IMR-90 (cell line): ENCODE measurements around the gene LUC7L3. TPM values are rescaled to one million over a fixed set of nuclear protein-coding genes. Genes with fewer than 3 reads are reported as not detected.
A peak's percentile ranks its signal among the peaks of the same experiment; 100 is the strongest.

ENCODE experiments used
- ATAC-seq: fragments of 200-7000 bp; cut with Tn5 transposase; 2 replicates; pipeline ENCODE4 v1.9.1; 2020; ENCODE audit warnings: low read depth, mild to moderate bottlenecking, moderate library complexity
- BruUV-seq: library from RNA; stranded (reverse); fragments of 400-500 nt; replicated peaks from 2 replicates; lab custom pipeline; 2021; lab: Mats Ljungman, UMichigan
- CTCF ChIA-PET: fragments of 300-600 bp; formaldehyde crosslinking; extraction: SDS; loops from one replicate; lab custom pipeline; 2021; ENCODE audit warnings: antibody characterized with exemption; lab: Yijun Ruan, JAX
- POLR2A ChIA-PET: fragments of 300-600 bp; sonication (Branson Sonifier 250); formaldehyde crosslinking; loops from one replicate; lab custom pipeline; 2022; ENCODE audit warnings: antibody characterized with exemption; ENCODE audit not compliant: unreplicated experiment; lab: Charles Lee
- DNase-seq: peaks from one replicate; pipeline ENCODE4 v3.0.0; 2013
- H2AFZ ChIP-seq: replicated peaks from 2 replicates; pipeline ENCODE3; 2013; ENCODE audit warnings: low read length, mild to moderate bottlenecking; ENCODE audit not compliant: poor library complexity
- H2AK5ac ChIP-seq: 2 replicates; pipeline ENCODE4 v1.6.1; 2013; ENCODE audit warnings: low read depth, low read length, inconsistent platforms
- H2AK9ac ChIP-seq: replicated peaks from 2 replicates; pipeline ENCODE3; 2013; ENCODE audit warnings: mild to moderate bottlenecking, low read depth, low read length, moderate library complexity; ENCODE audit not compliant: poor library complexity
- H2BK120ac ChIP-seq: 2 replicates; pipeline ENCODE4 v1.6.1; 2013; ENCODE audit warnings: low read depth, low read length, inconsistent platforms
- H2BK15ac ChIP-seq: 3 replicates; pipeline ENCODE4 v1.6.1; 2013; ENCODE audit warnings: low read depth, low read length, inconsistent platforms
- H2BK20ac ChIP-seq: 2 replicates; pipeline ENCODE4 v1.6.1; 2013; ENCODE audit warnings: low read depth, mild to moderate bottlenecking, inconsistent platforms, low read length, moderate library complexity
- H2BK5ac ChIP-seq: 2 replicates; pipeline ENCODE4 v1.6.1; 2013; ENCODE audit warnings: mild to moderate bottlenecking, low read depth, low read length, inconsistent platforms; ENCODE audit not compliant: poor library complexity, severe bottlenecking
- H3K14ac ChIP-seq: replicated peaks from 2 replicates; pipeline ENCODE4 v1.6.1; 2013; ENCODE audit warnings: low read depth, low read length, inconsistent platforms
- H3K18ac ChIP-seq: 2 replicates; pipeline ENCODE4 v1.6.1; 2013; ENCODE audit warnings: low read depth, low read length, control low read depth
- H3K23ac ChIP-seq: 2 replicates; pipeline ENCODE4 v1.6.1; 2013; ENCODE audit warnings: low read depth, low read length, inconsistent platforms
- H3K27ac ChIP-seq: 2 replicates; pipeline ENCODE4 v1.5.1; 2013; ENCODE audit warnings: mild to moderate bottlenecking, control low read depth, low read length; ENCODE audit not compliant: insufficient read depth
- H3K27me3 ChIP-seq: 2 replicates; pipeline ENCODE4 v1.6.1; 2013; ENCODE audit warnings: low read length; ENCODE audit not compliant: control insufficient read depth, insufficient read depth
- H3K36me3 ChIP-seq: 2 replicates; pipeline ENCODE4 v1.6.1; 2013; ENCODE audit warnings: low read length, mixed read lengths; ENCODE audit not compliant: control insufficient read depth, insufficient read depth
- H3K4ac ChIP-seq: 2 replicates; pipeline ENCODE4 v1.6.1; 2013; ENCODE audit warnings: low read depth, low read length, inconsistent platforms
- H3K4me1 ChIP-seq: 2 replicates; pipeline ENCODE4 v1.6.1; 2013; ENCODE audit warnings: low read length, mixed read lengths; ENCODE audit not compliant: control insufficient read depth, insufficient read depth
- H3K4me2 ChIP-seq: 2 replicates; pipeline ENCODE4 v1.6.1; 2013; ENCODE audit warnings: low read depth, mild to moderate bottlenecking, control low read depth, low read length, moderate library complexity
- H3K4me3 ChIP-seq: 2 replicates; pipeline ENCODE4 v1.5.1; 2013; ENCODE audit warnings: low read depth, mild to moderate bottlenecking, control low read depth, low read length, moderate library complexity; ENCODE audit not compliant: insufficient read depth
- H3K56ac ChIP-seq: 2 replicates; pipeline ENCODE4 v1.6.1; 2013; ENCODE audit warnings: low read length, inconsistent platforms; ENCODE audit not compliant: insufficient read depth; ENCODE audit errors: extremely low read depth
- H3K79me1 ChIP-seq, 2 experiments: 2 replicates each; pipeline ENCODE4 v1.6.1; 2013; ENCODE audit warnings: low read length in 2 of 2, inconsistent platforms in 1 of 2, low read depth in 1 of 2
- H3K9ac ChIP-seq: 2 replicates; pipeline ENCODE4 v1.6.1; 2013; ENCODE audit warnings: low read depth, low read length, control low read depth
- H3K9me1 ChIP-seq: 2 replicates; pipeline ENCODE4 v1.6.1; 2013; ENCODE audit warnings: low read length, inconsistent platforms; ENCODE audit not compliant: insufficient read depth
- H3K9me3 ChIP-seq: 2 replicates; pipeline ENCODE4 v1.6.1; 2013; ENCODE audit warnings: low read length; ENCODE audit not compliant: control insufficient read depth, insufficient read depth
- H4K20me1 ChIP-seq: 2 replicates; pipeline ENCODE4 v1.6.1; 2013; ENCODE audit warnings: low read length, inconsistent platforms; ENCODE audit not compliant: insufficient read depth
- H4K5ac ChIP-seq: 2 replicates; pipeline ENCODE4 v1.6.1; 2013; ENCODE audit warnings: mild to moderate bottlenecking, low read depth, low read length, control low read depth
- H4K8ac ChIP-seq, 2 experiments: 2 replicates each; pipeline ENCODE4 v1.6.1; 2013; ENCODE audit warnings: low read depth in 2 of 2, low read length in 2 of 2, control low read depth in 1 of 2, inconsistent platforms in 1 of 2
- H4K91ac ChIP-seq: 2 replicates; pipeline ENCODE4 v1.6.1; 2013; ENCODE audit warnings: low read depth, low read length, inconsistent platforms; ENCODE audit not compliant: insufficient read depth
- CEBPB ChIP-seq: IDR thresholded peaks from 2 replicates; pipeline ENCODE4 v1.6.1; 2012; ENCODE audit warnings: low read depth, low read length, improper control_type of control experiment
- CHD1 ChIP-seq: IDR thresholded peaks from 2 replicates; pipeline ENCODE4 v1.6.1; 2012; ENCODE audit warnings: low read depth, low read length, improper control_type of control experiment
- FOS ChIP-seq: fragments of 150-350 bp; IDR thresholded peaks from 2 replicates; pipeline ENCODE4 v1.6.1; 2016; ENCODE audit warnings: low read depth, low read length
- MAFK ChIP-seq: IDR thresholded peaks from 2 replicates; pipeline ENCODE4 v1.6.1; 2012; ENCODE audit warnings: low read depth, low read length, improper control_type of control experiment
- MAZ ChIP-seq: IDR thresholded peaks from 2 replicates; pipeline ENCODE4 v1.6.1; 2012; ENCODE audit warnings: low read depth, mild to moderate bottlenecking, low read length, improper control_type of control experiment, moderate library complexity, borderline replicate concordance
- MXI1 ChIP-seq: IDR thresholded peaks from 2 replicates; pipeline ENCODE4 v1.6.1; 2012; ENCODE audit warnings: low read depth, mild to moderate bottlenecking, low read length, moderate library complexity, borderline replicate concordance
- POLR2A ChIP-seq: IDR thresholded peaks from 2 replicates; pipeline ENCODE4 v1.6.1; 2012; ENCODE audit warnings: mild to moderate bottlenecking, low read depth, low read length
- RAD21 ChIP-seq: IDR thresholded peaks from 2 replicates; pipeline ENCODE4 v1.6.1; 2012; ENCODE audit warnings: low read length, improper control_type of control experiment
- RCOR1 ChIP-seq: IDR thresholded peaks from 2 replicates; pipeline ENCODE4 v1.6.1; 2012; ENCODE audit warnings: mild to moderate bottlenecking, low read length, improper control_type of control experiment; ENCODE audit not compliant: insufficient replicate concordance
- RFX5 ChIP-seq: IDR thresholded peaks from 2 replicates; pipeline ENCODE4 v1.8.0; 2012; ENCODE audit warnings: low read depth, mild to moderate bottlenecking, low read length, moderate library complexity
- SMC3 ChIP-seq: fragments of 150-350 bp; IDR thresholded peaks from 2 replicates; pipeline ENCODE4 v1.6.1; 2016; ENCODE audit warnings: low read depth, mild to moderate bottlenecking, antibody characterized with exemption, low read length, moderate library complexity
- WGBS, 2 experiments: methylation state at CpG; one replicate each; pipeline versions ENCODE4 v1.1.5 to v1.1.7; 2013; ENCODE audit warnings: missing lambda C conversion rate in 2 of 2; ENCODE audit not compliant: insufficient read length in 1 of 2; ENCODE audit errors: extremely low coverage in 2 of 2; 5-methylcytosine and 5-hydroxymethylcytosine counted together
- dilution Hi-C: fragments of 300-500 bp; cut with HindIII; formaldehyde crosslinking; loops from one replicate; pipeline ENCODE4 v1.14.3; 2018; ENCODE audit warnings: low sequenced_read_pairs; ENCODE audit not compliant: unreplicated experiment
- in situ Hi-C: fragments of 300-500 bp; cut with MboI; formaldehyde crosslinking; loops from 3 replicates; pipeline ENCODE4 v1.14.3; 2019; ENCODE audit warnings: low sequenced_read_pairs, inconsistent platforms, mixed read lengths
- intact Hi-C: fragments of 100-400 bp; cut with micrococcal nuclease; formaldehyde crosslinking; loops from 2 replicates; pipeline ENCODE4 v1.10.0; 2022
- polyA plus RNA-seq, 3 experiments: library from polyadenylated mRNA; depleted of rRNA; stranded (reverse); fragments of >200 nt; gene quantifications; 2 replicates each; pipeline ENCODE4 v1.2.3, GENCODE V29; 2012; ENCODE audit warnings: low replicate concordance in 1 of 3
- total RNA-seq: library from RNA; depleted of rRNA; stranded (reverse); fragments of >200 nt; gene quantifications from 2 replicates; pipeline ENCODE4 v1.2.3, GENCODE V29; 2012
- TF ChIP-seq, protein P1 (sequence below): conservative IDR thresholded peaks from 2 replicates; pipeline ENCODE4 v1.5.1; 2012; ENCODE audit warnings: mild to moderate bottlenecking, low read depth, low read length, improper control_type of control experiment
- TF ChIP-seq, protein P2 (sequence below): fragments of 150-350 bp; IDR thresholded peaks from 2 replicates; pipeline ENCODE4 v1.6.1; 2017; ENCODE audit warnings: mild to moderate bottlenecking, antibody characterized with exemption, low read length, low read depth
- TF ChIP-seq, protein P3 (sequence below): fragments of 150-350 bp; IDR thresholded peaks from 2 replicates; pipeline ENCODE4 v1.6.1; 2016; ENCODE audit warnings: low read depth, mild to moderate bottlenecking, low read length, moderate library complexity, borderline replicate concordance

LUC7L3 gene
- total and polyA plus RNA-seq, 2 of the 4 experiments (the other 2 are of a cell fraction) = 17.7 to 44.7 TPM

DNA sequence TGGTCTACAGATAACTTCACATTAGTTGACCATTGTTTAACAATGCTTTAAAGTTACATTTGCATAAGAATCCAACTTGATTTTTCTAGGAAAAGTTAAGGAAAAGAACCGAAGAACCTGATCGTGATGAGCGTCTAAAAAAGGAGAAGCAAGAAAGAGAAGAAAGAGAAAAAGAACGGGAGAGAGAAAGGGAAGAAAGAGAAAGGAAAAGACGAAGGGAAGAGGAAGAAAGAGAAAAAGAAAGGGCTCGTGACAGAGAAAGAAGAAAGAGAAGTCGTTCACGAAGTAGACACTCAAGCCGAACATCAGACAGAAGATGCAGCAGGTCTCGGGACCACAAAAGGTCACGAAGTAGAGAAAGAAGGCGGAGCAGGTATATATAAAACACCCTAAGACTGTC, 26.2 kb downstream of the LUC7L3 start:
- Histone ChIP-seq H2BK120ac (no peak overlapping the region), H3K23ac (no peak overlapping the region), H3K4ac (no peak overlapping the region), H3K9me1 (no peaks in the 10 kb centered on the region), H4K8ac (no peak overlapping the region), H3K27ac (no peak overlapping the region), H3K79me1 (peaks cover 32 to 39% of the 10 kb centered on the region in 2 experiments), H3K36me3 (peaks cover 52% of the 10 kb centered on the region), H3K9ac (no peak overlapping the region), H2AFZ (no peak overlapping the region), H3K4me1 (no peaks in the 10 kb centered on the region), H2BK15ac (no peak overlapping the region), H2AK9ac (no peak overlapping the region), H3K9me3 (no peaks in the 10 kb centered on the region), H2BK20ac (no peak overlapping the region), H2BK5ac (no peak overlapping the region), H4K5ac (no peak overlapping the region), H4K91ac (no peak overlapping the region), H3K14ac (no peak overlapping the region), H4K20me1 (no peaks in the 10 kb centered on the region), H3K18ac (no peak overlapping the region), H2AK5ac (no peak overlapping the region), H3K27me3 (no peaks in the 10 kb centered on the region), H3K56ac (no peak overlapping the region), H3K4me3 (no peak overlapping the region), H3K4me2 (no peak overlapping the region)
- dilution Hi-C loops (no loop called here), intact Hi-C loops (no loop called here), in situ Hi-C loops (no loop called here)
- ATAC-seq (no peak), DNase-seq (no peak)
- CTCF ChIA-PET = no interaction called here
- 90% methylated on average over 3 of the region's 12 CpGs; no CpG with 5 or more reads in 1 of the 2 experiments for WGBS, 2 experiments
- TSS peak; percentile 88 for BruUV-seq
- POLR2A ChIA-PET = no interaction called here
- TF ChIP-seq RCOR1 (no peak), RFX5 (no peak), SMC3 (no peak), RAD21 (no peak), CEBPB (no peak), FOS (no peak), CHD1 (no peak), MXI1 (no peak), MAFK (no peak), MAZ (no peak), POLR2A (no peak)
- TF ChIP-seq, protein P1, sequence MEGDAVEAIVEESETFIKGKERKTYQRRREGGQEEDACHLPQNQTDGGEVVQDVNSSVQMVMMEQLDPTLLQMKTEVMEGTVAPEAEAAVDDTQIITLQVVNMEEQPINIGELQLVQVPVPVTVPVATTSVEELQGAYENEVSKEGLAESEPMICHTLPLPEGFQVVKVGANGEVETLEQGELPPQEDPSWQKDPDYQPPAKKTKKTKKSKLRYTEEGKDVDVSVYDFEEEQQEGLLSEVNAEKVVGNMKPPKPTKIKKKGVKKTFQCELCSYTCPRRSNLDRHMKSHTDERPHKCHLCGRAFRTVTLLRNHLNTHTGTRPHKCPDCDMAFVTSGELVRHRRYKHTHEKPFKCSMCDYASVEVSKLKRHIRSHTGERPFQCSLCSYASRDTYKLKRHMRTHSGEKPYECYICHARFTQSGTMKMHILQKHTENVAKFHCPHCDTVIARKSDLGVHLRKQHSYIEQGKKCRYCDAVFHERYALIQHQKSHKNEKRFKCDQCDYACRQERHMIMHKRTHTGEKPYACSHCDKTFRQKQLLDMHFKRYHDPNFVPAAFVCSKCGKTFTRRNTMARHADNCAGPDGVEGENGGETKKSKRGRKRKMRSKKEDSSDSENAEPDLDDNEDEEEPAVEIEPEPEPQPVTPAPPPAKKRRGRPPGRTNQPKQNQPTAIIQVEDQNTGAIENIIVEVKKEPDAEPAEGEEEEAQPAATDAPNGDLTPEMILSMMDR = no peak
- TF ChIP-seq, protein P2, sequence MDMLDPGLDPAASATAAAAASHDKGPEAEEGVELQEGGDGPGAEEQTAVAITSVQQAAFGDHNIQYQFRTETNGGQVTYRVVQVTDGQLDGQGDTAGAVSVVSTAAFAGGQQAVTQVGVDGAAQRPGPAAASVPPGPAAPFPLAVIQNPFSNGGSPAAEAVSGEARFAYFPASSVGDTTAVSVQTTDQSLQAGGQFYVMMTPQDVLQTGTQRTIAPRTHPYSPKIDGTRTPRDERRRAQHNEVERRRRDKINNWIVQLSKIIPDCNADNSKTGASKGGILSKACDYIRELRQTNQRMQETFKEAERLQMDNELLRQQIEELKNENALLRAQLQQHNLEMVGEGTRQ = no peak
- TF ChIP-seq, protein P3, sequence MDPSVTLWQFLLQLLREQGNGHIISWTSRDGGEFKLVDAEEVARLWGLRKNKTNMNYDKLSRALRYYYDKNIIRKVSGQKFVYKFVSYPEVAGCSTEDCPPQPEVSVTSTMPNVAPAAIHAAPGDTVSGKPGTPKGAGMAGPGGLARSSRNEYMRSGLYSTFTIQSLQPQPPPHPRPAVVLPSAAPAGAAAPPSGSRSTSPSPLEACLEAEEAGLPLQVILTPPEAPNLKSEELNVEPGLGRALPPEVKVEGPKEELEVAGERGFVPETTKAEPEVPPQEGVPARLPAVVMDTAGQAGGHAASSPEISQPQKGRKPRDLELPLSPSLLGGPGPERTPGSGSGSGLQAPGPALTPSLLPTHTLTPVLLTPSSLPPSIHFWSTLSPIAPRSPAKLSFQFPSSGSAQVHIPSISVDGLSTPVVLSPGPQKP = no peak
